ENCODE results near the gene ADGRG4.

GRCh38 chrX:136304493-136304892, 3.7 kb downstream of the ADGRG4 start:
- TF ChIP-seq POLR2AphosphoS5 (IDR thresholded peaks at IDR 0.05; ENCODE audit: low read depth, low read length) (no peak), POLR2A (IDR thresholded peaks at IDR 0.05; ENCODE audit: low read depth, low read length) (no peak), TAF1 (IDR thresholded peaks at IDR 0.05; ENCODE audit: borderline replicate concordance, low read depth, low read length) (no peak)

Measured in GM12892 (cell line).